ENCODE data around the gene NMRAL1.

GRCh38 chr16:4501071-4501478, 26.6 kb upstream of the NMRAL1 start:
- TF ChIP-seq POLR2A (IDR thresholded peaks at IDR 0.05) (no peak), CTCF (IDR thresholded peaks at IDR 0.05 in 4 of 5, conservative IDR thresholded peaks at IDR 0.05 in 1 of 5) (no peak)
